ENCODE data around the gene NUDT5.
A peak's percentile ranks its signal among the peaks of the same experiment; 100 is the strongest.
"Not testable (repeated sequence)": the region's sequence is repeated elsewhere in the genome, so short reads cannot be mapped to it uniquely, and the experiment has no call there.

Gene NUDT5

GRCh38 chr10:12195603-12196506 is at the start of gene NUDT5, which contains the start of gene CDC123:
Gene NUDT5, minus strand, starts transcription at chr10:12195891. Its CDS starts 9,600 bp downstream, at chr10:12186291.
Gene CDC123, plus strand, starts transcription at chr10:12196188. Its CDS starts 58 bp downstream, at chr10:12196246.
- DNase-seq (ENCODE audit: low read depth in 1 of 2, low spot score in 1 of 2): peak; percentile 73 to 74

- no peak for DNase-seq (ENCODE audit: low read depth in 1 of 2, low spot score in 1 of 2)
Measured at GRCh38 chr10:12243864-12244620, 48.4 kb upstream of the NUDT5 start.

- DNase-seq (ENCODE audit: low read depth in 1 of 2, low spot score in 1 of 2): peak in 1 of 2 donors; percentile 13
Measured at GRCh38 chr10:12241810-12242529, 46.3 kb upstream of the NUDT5 start.

GRCh38 chr10:12238821-12239220 is 43.1 kb upstream of the NUDT5 start:
- DNase-seq (ENCODE audit: low read depth in 1 of 2, low spot score in 1 of 2): no peak

- no peak for DNase-seq (ENCODE audit: low read depth in 1 of 2, low spot score in 1 of 2)
Measured at GRCh38 chr10:12237265-12238220, 41.9 kb upstream of the NUDT5 start.

- no peak for DNase-seq (ENCODE audit: low read depth in 1 of 2, low spot score in 1 of 2)
Measured at GRCh38 chr10:12235796-12236195, 40.1 kb upstream of the NUDT5 start.

- DNase-seq (ENCODE audit: low read depth in 1 of 2, low spot score in 1 of 2): no peak
Measured at GRCh38 chr10:12235116-12235694, 39.5 kb upstream of the NUDT5 start.

GRCh38 chr10:12234687-12235086 is 39.0 kb upstream of the NUDT5 start:
- DNase-seq (ENCODE audit: low read depth in 1 of 2, low spot score in 1 of 2): not testable (repeated sequence)

- DNase-seq (ENCODE audit: low read depth in 1 of 2, low spot score in 1 of 2): no peak
Measured at GRCh38 chr10:12228851-12229250, 33.2 kb upstream of the NUDT5 start.

GRCh38 chr10:12226438-12226837 is 30.7 kb upstream of the NUDT5 start:
- not testable (repeated sequence) for DNase-seq (ENCODE audit: low read depth in 1 of 2, low spot score in 1 of 2)

- no peak for DNase-seq (ENCODE audit: low read depth in 1 of 2, low spot score in 1 of 2)
Measured at GRCh38 chr10:12225444-12225843, 29.8 kb upstream of the NUDT5 start.

- DNase-seq (ENCODE audit: low read depth in 1 of 2, low spot score in 1 of 2): no peak
Measured at GRCh38 chr10:12221323-12222298, 25.9 kb upstream of the NUDT5 start.

- no peak for DNase-seq (ENCODE audit: low read depth in 1 of 2, low spot score in 1 of 2)
Measured at GRCh38 chr10:12218991-12219390, 23.3 kb upstream of the NUDT5 start.

GRCh38 chr10:12214763-12215218 is 19.1 kb upstream of the NUDT5 start:
- no peak for DNase-seq (ENCODE audit: low read depth in 1 of 2, low spot score in 1 of 2)

GRCh38 chr10:12214093-12214492 is 18.4 kb upstream of the NUDT5 start:
- no peak for DNase-seq (ENCODE audit: low read depth in 1 of 2, low spot score in 1 of 2)

- no peak for DNase-seq (ENCODE audit: low read depth in 1 of 2, low spot score in 1 of 2)
Measured at GRCh38 chr10:12213621-12214020, 17.9 kb upstream of the NUDT5 start.

- no peak for DNase-seq (ENCODE audit: low read depth in 1 of 2, low spot score in 1 of 2)
Measured at GRCh38 chr10:12212454-12212853, 16.8 kb upstream of the NUDT5 start.

GRCh38 chr10:12208460-12208859 is 12.8 kb upstream of the NUDT5 start:
- DNase-seq (ENCODE audit: low read depth in 1 of 2, low spot score in 1 of 2): no peak

GRCh38 chr10:12207114-12207513 is 11.4 kb upstream of the NUDT5 start:
- DNase-seq (ENCODE audit: low read depth in 1 of 2, low spot score in 1 of 2): no peak

Data from activated T-helper 1 cell treated with anti-CD3 and anti-CD28 coated beads, Interleukin-2, amount 50 U/mL, for 16 hours (primary cell).